Prostate gland (tissue), 2 donors: ENCODE results near the gene SCN5A. TPM values are rescaled to one million over a fixed set of nuclear protein-coding genes. Genes with fewer than 3 reads are reported as not detected.

Experiments
- DNase-seq: peaks from one replicate; pipeline ENCODE4 v3.0.0-alpha.2; 2019; ENCODE audit warnings: low spot score
- H3K27ac ChIP-seq, 2 donors: fragments of 200-600 bp; sonication (generic); 2 replicates each; pipeline ENCODE4 v1.5.1; 2017 to 2019
- H3K27me3 ChIP-seq: fragments of 200-600 bp; sonication (generic); replicated peaks from 2 replicates; pipeline ENCODE4 v1.5.1; 2019; ENCODE audit not compliant: insufficient read depth
- H3K36me3 ChIP-seq, 2 donors: fragments of 200-600 bp; sonication (generic); 1 replicate in 1 of 2; 2 replicates in 1 of 2; pipeline versions ENCODE4 v1.5.1 to v1.8.1; 2017 to 2019
- H3K4me1 ChIP-seq: fragments of 200-600 bp; sonication (generic); replicated peaks from 2 replicates; pipeline ENCODE4 v1.5.1; 2019
- H3K4me3 ChIP-seq, 2 donors: fragments of 200-600 bp; sonication (generic); 2 replicates each; pipeline ENCODE4 v1.5.1; 2017 to 2019
- H3K9me3 ChIP-seq: fragments of 200-600 bp; sonication (generic); 2 replicates; pipeline ENCODE4 v1.5.1; 2017
- CTCF ChIP-seq, 4 experiments: fragments of 200-600 bp in 2 of 4; fragments of 450-650 bp in 2 of 4; sonication (generic) in 2 of 4; IDR thresholded peaks; 1 replicate in 3 of 4; 2 replicates in 1 of 4; pipeline ENCODE4 v1.5.1; 2016 to 2019; ENCODE audit warnings: antibody characterized with exemption in 4 of 4, mild to moderate bottlenecking in 2 of 4, moderate library complexity in 2 of 4
- POLR2A ChIP-seq: fragments of 450-650 bp; IDR thresholded peaks from one replicate; pipeline ENCODE4 v1.6.1; 2016; ENCODE audit warnings: antibody characterized with exemption, mild to moderate bottlenecking
- POLR2AphosphoS5 ChIP-seq: sonication (generic); formaldehyde crosslinking; IDR thresholded peaks from one replicate; pipeline ENCODE4 v1.6.1; 2017; ENCODE audit warnings: antibody characterized with exemption
- WGBS: methylation state at CpG from one replicate; pipeline ENCODE4 v1.1.5; 2018; 5-methylcytosine and 5-hydroxymethylcytosine counted together
- intact Hi-C: fragments of 100-400 bp; cut with DNase I; formaldehyde crosslinking; loops from one replicate; pipeline ENCODE4 v1.14.2; 2022
- total RNA-seq, 2 donors: library from RNA; depleted of rRNA; stranded (reverse); fragments of >200 nt; gene quantifications; one replicate each; pipeline ENCODE4 v1.1.0, GENCODE V29; 2016

The SCN5A gene
- total RNA-seq, 2 donors from 2014 or later = 0.23 to 1.5 TPM

GRCh38 chr3:38608086-38608775 is 41.3 kb downstream of the SCN5A start:
- no peak for TF ChIP-seq CTCF (IDR thresholded peaks at IDR 0.05)
- TF ChIP-seq POLR2A = no peak
- no peak for TF ChIP-seq POLR2AphosphoS5
- WGBS = 83% methylated on average over 13 of the region's 13 CpGs
- H3K9me3 ChIP-seq = no peaks in the 10 kb centered on the region
- intact Hi-C loops = no loop called here
- H3K4me3 ChIP-seq = no peak overlapping the region
- DNase-seq = no peak
- no peak overlapping the region for H3K27ac ChIP-seq
- no peaks in the 10 kb centered on the region for H3K36me3 ChIP-seq
- H3K4me1 ChIP-seq = no peaks in the 10 kb centered on the region
- H3K27me3 ChIP-seq = no peaks in the 10 kb centered on the region

DNA sequence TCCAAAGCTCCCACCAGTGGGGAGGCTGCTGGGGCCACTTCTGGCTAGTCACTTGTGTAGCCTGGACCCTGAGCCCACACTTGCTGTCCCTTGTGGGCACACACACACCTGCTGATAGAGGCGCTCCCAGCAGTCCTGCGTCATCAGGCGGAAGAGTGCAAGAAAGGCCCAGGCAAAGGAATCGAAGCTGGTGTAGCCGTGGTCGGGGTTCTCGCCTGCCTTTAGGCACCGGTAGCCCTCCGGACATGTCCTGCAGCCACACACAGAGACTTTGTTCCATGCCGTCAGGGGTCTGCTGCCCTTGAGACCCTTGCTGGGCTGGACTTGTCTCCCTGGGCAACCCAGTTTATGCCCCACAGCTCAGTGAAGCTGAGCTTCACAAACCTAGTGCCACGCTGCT is 42.9 kb downstream of the SCN5A start:
- H3K27me3 ChIP-seq = no peaks in the 10 kb centered on the region
- intact Hi-C loops = no loop called here
- no peak overlapping the region for H3K4me3 ChIP-seq
- TF ChIP-seq POLR2AphosphoS5 = no peak
- TF ChIP-seq CTCF (IDR thresholded peaks at IDR 0.05) = no peak
- no peak for TF ChIP-seq POLR2A
- H3K4me1 ChIP-seq = no peaks in the 10 kb centered on the region
- H3K9me3 ChIP-seq = no peaks in the 10 kb centered on the region
- WGBS = 98% methylated on average over 4 of the region's 11 CpGs
- H3K36me3 ChIP-seq = no peaks in the 10 kb centered on the region
- DNase-seq = no peak
- H3K27ac ChIP-seq = no peak overlapping the region

- Histone ChIP-seq H3K4me1 (no peaks in the 10 kb centered on the region), H3K9me3 (no peaks in the 10 kb centered on the region), H3K36me3 (no peaks in the 10 kb centered on the region), H3K27ac (no peak overlapping the region), H3K4me3 (no peak overlapping the region), H3K27me3 (no peaks in the 10 kb centered on the region)
- intact Hi-C loops = no loop called here
- no peak for DNase-seq
- WGBS = 94% methylated on average over 7 of the region's 7 CpGs
- TF ChIP-seq POLR2AphosphoS5 (no peak), POLR2A (no peak), CTCF (IDR thresholded peaks at IDR 0.05) (no peak)
These were observed 43.5 kb downstream of the SCN5A start for GRCh38 chr3:38605981-38606380.

GRCh38 chr3:38604246-38604645 is 45.2 kb downstream of the SCN5A start:
- 97% methylated on average over 6 of the region's 6 CpGs for WGBS
- no peak for TF ChIP-seq POLR2A
- TF ChIP-seq CTCF (IDR thresholded peaks at IDR 0.05) = no peak
- TF ChIP-seq POLR2AphosphoS5 = no peak
- DNase-seq = no peak

GRCh38 chr3:38603731-38604131 is 45.8 kb downstream of the SCN5A start:
- DNase-seq = no peak

More at GRCh38 chr3:38604246-38604645, 45.2 kb downstream of the SCN5A start:
- no peaks in the 10 kb centered on the region for H3K9me3 ChIP-seq
- no peak overlapping the region for H3K27ac ChIP-seq
- H3K4me1 ChIP-seq = no peaks in the 10 kb centered on the region
- no peaks in the 10 kb centered on the region for H3K36me3 ChIP-seq
- H3K27me3 ChIP-seq = no peaks in the 10 kb centered on the region
- no peak overlapping the region for H3K4me3 ChIP-seq
- intact Hi-C loops = no loop called here

More at GRCh38 chr3:38603731-38604131, 45.8 kb downstream of the SCN5A start:
- H3K27ac ChIP-seq = no peak overlapping the region
- H3K36me3 ChIP-seq = no peaks in the 10 kb centered on the region
- no peaks in the 10 kb centered on the region for H3K27me3 ChIP-seq
- 92% methylated on average over 16 of the region's 16 CpGs for WGBS
- H3K9me3 ChIP-seq = no peaks in the 10 kb centered on the region
- TF ChIP-seq POLR2A (no peak), POLR2AphosphoS5 (no peak), CTCF (IDR thresholded peaks at IDR 0.05) (no peak)
- H3K4me1 ChIP-seq = no peaks in the 10 kb centered on the region
- H3K4me3 ChIP-seq = no peak overlapping the region
- intact Hi-C loops = no loop called here
